ENCODE results near the gene PARD6A.

The PARD6A gene

GRCh38 chr16:67697422-67698185 is 36.8 kb downstream of the PARD6A start:
- DNase-seq (ENCODE audit: low spot score), result no peak

GRCh38 chr16:67699265-67699664 is 38.5 kb downstream of the PARD6A start:
- DNase-seq (ENCODE audit: low spot score), result no peak

GRCh38 chr16:67701420-67701819 is 40.7 kb downstream of the PARD6A start:
- no peak for DNase-seq (ENCODE audit: low spot score)

GRCh38 chr16:67702130-67702529 is 41.4 kb downstream of the PARD6A start:
- no peak for DNase-seq (ENCODE audit: low spot score)

GRCh38 chr16:67703626-67704025 is 42.9 kb downstream of the PARD6A start:
- no peak for DNase-seq (ENCODE audit: low spot score)

GRCh38 chr16:67704110-67704509 is 43.4 kb downstream of the PARD6A start:
- no peak for DNase-seq (ENCODE audit: low spot score)

GRCh38 chr16:67707210-67707609 is 46.5 kb downstream of the PARD6A start:
- no peak for DNase-seq (ENCODE audit: low spot score)

GRCh38 chr16:67707790-67708189 is 47.0 kb downstream of the PARD6A start:
- no peak for DNase-seq (ENCODE audit: low spot score)

GRCh38 chr16:67708368-67708771 is 47.6 kb downstream of the PARD6A start:
- no peak for DNase-seq (ENCODE audit: low spot score)

- DNase-seq (ENCODE audit: low spot score), result no peak
Observed at GRCh38 chr16:67709050-67709449, 48.3 kb downstream of the PARD6A start.

- no peak for DNase-seq (ENCODE audit: low spot score)
Observed at GRCh38 chr16:67710607-67711006, 49.8 kb downstream of the PARD6A start.

Data from NAMALWA (cell line).